Measurements from ENCODE around the gene TBC1D21. TPM values are rescaled to one million over a fixed set of nuclear protein-coding genes. Genes with fewer than 3 reads are reported as not detected.
A peak's percentile ranks its signal among the peaks of the same experiment; 100 is the strongest.

The TBC1D21 gene
- total RNA-seq, 1 donor from 2014 or later: not detected

DNA sequence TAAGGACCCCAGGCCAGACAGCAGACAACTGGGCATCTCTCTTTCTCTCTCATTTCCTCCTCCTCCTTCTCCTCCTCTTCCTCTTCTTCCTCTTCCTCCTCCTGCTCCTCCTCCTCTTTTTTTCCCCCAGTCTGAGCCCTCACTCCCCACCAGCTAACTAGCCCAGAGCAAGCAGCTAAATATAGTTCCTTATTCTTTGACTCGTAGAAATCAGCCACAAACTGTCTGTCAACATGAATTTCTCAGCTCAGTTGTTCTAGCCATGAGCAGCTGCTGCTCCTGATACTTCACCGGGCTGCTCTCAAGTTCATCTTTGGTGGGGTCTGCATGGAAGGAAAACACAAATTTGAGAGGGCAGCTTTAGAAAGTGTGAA lies 33.7 kb downstream of the TBC1D21 start:
- DNase-seq (ENCODE audit: low read depth, low spot score): no peak

DNA sequence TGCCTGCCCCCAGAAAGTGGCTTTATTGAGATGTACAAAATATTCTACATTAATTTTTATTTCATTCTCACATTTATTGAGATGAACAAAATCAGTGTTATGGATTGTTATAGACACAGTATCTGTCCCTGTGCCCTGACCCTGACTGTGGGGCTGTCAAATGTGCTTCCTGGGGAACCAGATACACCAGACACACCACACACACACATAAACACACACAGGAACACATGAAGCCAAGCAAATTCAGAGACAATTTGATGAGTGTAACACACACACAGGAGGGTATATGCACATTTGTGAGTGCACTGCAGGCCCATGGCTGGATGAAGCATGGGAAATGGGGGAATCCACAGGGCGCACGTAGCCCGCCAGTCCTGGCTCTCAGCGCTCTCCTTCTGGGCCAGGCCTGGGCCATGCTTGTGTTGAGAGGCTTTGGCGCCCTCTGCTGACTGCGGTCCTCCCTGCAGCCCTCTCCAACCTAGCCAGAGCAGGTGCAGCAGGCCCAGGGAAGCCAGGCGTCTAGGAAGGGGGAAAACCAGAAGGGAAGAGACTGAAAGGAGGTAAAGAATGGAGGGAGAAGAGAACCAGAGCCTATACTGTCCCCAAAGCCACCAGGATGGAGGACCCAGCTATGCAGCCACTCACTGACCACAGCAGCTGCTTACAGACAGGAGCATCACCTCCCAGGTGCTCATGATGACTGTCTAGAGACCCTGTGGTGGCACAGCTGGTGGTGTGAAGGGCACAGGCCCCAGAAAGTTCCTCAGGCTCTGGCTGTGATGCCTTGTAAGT lies 34.9 kb downstream of the TBC1D21 start:
- peak; percentile 15 for DNase-seq (ENCODE audit: low read depth, low spot score)

DNA sequence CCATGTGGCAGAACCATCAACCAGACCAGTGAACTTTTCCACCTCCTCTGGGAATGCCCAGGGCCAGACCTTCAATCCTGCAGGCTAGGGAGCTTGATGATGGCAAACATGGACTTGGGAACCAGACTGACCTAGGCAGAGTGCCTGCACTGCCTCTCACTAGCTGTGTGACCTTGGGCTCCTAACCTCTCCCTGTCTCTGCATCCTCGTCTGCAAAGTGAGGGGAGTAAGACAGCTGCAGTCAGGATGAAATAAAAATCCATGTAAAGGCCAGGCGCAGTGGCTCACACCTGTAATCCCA lies 35.4 kb downstream of the TBC1D21 start:
- DNase-seq (ENCODE audit: low read depth, low spot score): no peak

DNA sequence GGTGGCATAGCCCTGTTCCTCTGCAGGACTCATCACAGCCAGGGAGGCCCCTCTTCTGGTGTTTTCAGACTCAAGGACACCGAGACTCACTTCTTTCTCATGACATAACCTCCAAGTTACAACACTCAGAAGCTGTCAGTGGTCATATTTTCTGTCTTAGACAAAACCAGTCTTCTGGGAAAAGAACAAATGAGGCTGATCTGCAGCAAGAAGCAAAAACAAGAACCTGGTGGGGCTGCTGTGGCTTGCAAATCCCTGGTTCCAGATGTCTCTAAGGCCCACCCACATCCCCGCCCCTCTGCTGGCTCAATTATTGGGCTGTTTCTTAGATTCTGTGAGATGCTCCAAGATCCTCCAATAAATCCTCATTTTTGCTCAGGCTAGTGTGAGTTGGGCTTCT lies 36.3 kb downstream of the TBC1D21 start:
- DNase-seq (ENCODE audit: low read depth, low spot score): no peak

DNA sequence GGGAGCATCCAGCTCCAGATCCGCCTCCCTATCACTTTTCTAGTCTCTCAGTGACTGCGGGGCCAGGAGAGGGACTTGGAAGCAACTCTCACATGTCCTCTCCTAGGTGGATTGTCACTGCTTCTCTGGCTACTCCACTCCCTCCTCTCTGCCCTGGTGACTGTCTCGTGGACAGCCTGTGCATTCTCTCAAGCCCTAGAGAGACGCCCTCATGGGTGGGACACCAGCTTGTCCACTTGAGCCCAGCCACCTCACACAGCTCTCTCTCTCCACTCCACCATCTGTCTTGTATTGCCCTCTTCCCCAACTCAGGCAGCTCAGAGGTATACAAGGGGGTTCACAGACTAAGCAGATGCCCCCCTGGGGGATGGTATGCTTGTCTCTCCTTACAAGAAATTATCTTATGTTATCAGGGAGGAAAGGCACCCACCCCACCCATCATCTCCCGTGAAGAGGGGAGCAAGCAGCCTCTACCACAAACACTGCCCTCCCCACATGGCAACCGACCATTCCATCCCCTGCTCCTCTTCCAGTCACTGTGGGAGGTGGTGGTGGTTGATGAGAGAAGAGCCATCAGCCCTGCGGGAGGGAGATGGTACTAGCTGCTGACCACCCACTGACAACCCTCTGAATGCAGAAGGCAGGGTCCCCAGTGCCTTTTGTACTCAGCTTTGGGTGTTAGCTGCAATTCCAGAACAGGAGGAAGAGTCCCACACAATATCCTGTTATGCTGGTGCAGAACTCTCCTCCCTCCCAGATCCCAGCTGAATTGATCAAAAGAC lies 37.3 kb downstream of the TBC1D21 start:
- DNase-seq (ENCODE audit: low read depth, low spot score): no peak

DNA sequence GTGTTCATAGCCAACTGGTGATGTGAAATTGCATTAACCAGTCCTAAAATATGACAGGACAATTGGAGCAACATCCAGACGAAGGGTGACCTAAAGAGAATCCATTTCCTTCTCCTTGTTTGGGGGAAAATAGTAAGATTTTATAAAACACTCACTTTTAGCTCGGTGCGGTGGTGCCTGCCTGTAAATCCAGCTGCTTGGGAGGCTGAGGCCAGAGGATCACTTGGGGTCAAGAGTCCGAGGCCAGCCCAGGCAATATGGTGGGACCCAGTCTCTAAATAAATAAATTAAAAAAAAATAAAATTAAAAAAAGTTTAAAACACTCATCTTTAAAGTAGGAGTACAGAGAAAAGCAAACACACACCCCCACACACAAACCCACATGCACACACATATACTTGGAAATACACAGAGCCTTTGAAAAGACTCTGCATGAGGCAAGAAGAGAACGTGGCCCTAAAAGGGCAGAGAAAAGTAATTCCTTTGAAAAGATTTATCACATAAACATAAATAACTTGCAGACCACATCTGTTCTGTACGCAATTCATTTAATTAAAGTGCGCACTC lies 38.7 kb downstream of the TBC1D21 start:
- DNase-seq (ENCODE audit: low read depth, low spot score): no peak

DNA sequence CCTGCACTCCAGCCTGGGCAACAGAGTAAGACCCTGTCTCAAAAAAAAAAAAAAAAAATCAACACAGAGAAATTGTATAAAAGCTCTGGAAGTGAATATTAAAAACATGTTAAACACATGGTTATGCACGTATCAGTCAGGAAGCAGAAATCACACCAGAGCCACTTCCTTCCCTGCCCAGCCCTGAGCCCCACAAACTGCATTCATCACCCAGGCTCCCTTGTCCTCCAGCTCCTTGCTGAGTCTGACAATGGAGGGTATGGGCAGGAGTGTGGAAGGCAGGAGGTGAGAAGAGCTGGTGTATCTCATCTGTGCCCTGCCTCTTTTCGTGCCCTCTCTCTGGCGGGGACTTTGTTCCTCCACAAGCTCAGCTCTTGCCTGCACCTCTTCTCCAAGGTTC lies 40.8 kb downstream of the TBC1D21 start:
- no peak for DNase-seq (ENCODE audit: low read depth, low spot score)

DNA sequence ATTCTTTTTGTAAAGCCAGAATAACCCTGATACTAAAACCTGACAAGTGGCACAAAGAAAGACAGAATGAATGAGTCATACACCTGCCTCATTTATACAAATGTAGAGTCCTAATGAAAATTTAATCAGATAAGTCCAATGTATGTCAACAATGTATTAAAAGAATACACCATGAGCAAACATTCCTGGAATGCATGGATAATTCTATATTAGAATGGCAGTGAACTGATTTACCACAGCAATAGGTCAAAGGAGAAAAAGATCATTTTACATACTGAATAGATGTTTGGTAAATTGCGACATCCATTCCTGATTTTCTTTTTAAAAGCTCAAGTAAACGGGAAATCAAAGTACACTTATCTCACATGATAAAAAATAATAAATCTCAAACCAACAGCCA lies 41.7 kb downstream of the TBC1D21 start:
- no peak for DNase-seq (ENCODE audit: low read depth, low spot score)

DNA sequence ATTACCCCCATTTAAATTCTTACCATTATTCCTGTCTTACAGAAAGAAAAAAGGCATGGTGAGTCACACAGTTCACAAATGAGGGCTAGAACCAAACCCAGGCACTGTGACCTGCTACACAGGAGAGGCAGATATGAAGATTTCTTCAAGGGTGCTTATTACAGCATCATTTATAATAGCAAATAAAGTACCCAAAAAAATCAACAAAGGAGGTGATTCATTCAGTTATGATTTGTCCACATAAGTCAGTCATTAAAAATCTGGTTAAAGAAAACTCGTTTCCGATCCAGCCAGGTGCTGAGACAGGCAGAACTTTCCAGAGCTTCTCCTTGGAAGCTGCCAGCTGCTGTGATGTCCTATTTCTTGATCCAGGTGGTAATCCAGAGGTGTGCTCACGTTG lies 45.4 kb downstream of the TBC1D21 start:
- no peak for DNase-seq (ENCODE audit: low read depth, low spot score)

DNA sequence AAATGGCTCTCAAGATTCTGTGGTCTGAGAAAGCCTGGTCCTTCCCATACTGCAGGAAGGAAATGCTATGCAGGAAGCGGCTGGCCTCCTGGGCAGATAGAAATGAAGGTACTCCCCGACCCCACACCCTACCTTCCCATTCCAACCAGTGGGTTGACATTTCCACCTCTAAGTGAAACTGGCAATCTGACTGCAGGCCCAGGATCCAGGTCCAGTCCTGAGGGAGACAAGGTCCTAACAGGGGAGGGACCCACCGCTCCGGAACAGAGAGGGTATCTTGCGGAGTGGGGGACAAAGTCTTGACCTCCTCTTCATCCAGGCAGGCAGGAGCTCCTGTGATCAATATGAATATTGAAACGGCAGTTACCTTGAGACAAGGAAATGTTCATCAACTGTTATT lies 46.3 kb downstream of the TBC1D21 start:
- no peak for DNase-seq (ENCODE audit: low read depth, low spot score)

DNA sequence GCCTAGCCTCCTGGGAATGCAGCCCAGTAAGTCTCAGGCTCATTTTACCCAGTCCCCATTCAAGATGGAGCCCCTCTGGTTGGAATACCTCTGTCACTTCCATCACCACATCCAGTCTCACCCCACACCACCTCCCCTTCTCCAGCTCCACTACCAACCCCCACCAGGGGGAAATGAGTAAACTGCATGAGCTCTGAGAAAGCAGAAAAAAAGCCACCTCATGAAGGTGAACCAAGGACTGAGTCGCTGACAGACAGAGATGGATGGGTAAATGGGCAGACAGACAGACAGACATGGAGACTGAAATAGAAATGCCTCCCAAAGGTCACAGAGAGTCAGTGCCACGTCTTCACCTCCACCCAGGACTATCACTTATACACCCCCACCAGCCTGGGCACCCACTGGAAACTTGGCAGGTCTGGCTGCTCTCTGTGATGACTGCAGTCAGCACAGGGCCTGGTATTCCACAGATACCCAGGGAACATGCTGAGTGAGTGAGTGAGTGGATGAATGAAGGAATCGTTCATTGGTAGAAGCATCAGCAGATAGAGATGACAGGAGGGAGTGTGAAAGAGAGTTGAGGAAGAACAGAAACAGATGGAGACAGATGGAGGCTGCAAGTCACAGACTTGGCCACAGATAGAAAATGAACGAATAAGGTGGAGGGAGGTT lies 48.0 kb downstream of the TBC1D21 start:
- no peak for DNase-seq (ENCODE audit: low read depth, low spot score)

DNA sequence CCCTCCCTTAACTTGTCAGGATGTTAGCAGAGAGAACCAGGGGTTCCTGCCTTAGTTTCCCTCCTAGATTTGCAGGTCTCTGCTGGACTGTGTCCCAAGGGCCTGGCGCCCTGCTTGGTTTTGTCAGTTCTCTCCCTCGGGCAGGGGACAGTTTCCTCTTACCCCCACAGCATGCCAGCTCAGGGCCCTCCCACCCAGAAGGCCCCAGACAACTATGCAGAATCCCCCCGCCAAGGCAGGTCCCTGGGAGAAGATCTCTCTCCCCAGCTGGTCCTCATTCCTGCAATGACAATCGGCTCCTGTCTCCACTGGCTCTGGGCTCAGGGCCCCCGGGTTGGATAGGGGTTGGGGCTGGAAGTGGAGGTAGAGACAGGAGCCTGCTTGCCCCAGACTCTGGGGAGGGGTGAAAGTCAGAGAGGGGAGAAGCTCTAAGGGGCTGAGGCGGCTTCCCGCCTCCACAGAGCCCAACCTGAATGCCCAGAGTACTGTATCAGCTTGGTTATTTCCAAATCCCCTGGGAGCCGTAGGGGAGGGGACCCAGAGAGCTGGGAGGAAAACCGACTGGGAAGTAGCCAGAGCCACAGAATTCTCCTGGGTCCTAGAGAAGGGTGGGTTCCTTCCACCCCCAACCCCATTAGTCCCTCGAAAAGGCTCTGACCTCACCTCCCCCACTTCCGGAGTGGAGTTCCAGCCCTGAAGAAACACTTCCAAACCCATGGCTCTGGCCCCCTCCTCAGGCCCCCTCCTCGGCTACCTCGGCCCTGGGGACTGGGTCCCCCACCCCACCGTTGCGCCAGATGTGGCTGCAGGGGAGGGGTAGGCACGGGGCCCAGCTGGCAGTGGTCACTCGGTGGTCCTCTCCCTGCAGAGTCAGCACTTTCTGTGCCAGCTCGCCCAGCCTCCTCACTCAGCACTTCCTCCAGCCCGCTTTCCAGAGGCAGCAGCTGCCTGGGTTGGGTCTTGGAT lies 49.1 kb downstream of the TBC1D21 start:
- DNase-seq (ENCODE audit: low read depth, low spot score): no peak

DNA sequence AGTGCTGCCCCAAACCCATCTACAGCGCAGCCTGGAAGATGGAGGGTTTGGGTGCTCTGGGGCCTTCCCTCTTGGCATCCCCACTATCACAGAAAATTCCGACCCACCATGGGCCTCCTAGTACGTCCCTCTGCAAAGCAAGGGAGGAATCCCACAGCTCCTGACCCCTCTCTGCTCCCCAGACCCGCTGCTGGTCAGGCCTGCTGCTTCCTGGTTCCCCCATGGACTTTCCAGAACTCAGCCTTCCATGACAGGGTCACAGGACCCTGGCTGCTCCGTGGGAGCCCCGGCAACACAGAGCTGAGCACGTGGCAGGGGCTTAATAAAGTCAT lies 49.8 kb downstream of the TBC1D21 start:
- no peak for DNase-seq (ENCODE audit: low read depth, low spot score)

DNA sequence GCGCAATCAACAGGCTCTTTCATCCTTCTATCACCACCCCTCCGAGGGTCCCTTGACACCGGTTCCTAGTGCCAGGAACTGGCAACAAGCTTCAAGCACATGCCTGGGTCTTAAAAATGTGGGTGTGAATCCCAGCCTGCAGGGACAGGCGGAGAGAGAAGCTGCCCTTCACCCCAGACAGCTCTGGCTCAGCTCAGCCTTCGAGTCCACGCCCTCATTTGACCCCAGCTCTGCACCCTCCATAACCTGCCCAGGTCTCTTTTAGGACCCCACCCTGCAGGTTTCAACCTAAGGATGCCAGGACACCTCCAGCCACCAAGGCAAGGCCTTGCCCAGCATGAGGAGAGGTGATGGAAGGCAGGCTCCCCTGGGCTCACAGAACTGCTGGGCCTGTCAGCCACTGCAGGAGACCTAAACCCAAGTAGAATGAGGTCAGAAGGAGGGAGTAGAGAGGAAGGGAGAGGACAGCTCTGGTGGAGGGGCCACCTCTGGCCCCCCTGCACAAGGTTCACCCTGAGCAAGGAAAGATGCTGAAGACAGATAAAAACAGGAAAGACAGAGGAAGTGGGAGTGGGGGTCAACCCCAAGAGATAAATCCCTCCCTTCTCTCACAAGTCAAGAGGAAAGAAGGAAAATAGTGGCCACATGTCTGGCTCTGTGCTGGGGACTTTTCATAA lies 50.3 kb downstream of the TBC1D21 start:
- no peak for DNase-seq (ENCODE audit: low read depth, low spot score)

DNA sequence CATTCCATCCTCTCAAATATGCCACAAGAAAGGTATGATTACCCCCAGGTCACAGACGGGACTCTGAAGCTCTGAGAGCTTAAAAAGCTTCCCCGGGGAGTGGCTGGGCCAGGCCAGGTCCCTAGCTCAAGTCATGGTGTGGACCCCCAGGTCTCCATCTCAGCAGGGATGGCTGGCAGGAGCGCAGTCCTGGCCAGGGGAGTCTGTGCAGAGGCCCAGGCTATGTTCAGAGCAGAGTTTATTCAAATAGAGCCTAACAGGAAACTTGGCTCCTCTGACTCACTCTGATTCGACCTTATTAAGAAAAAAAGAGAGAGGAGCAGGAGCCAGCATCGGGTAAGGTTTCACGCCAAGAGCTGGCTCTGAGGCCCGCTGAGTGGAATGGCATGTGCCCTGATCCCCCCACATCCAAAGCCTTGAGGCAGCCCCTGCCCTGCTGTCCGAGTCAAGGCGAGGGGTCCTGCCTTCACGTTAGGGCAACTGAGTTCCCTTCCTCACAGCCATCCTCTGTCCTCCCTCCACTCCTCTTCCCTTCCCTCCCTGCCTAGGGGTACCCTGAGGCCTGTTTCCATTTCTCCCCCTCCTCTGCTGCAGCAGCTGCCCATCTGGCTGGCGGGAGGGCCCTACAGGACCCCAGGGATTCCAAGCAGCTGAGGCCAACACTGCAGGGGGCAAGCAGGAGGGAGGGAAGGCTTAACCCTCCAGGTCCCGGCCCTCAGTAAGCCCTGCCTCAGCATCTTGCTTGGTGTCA lies 51.0 kb downstream of the TBC1D21 start:
- peak; percentile 50 for DNase-seq (ENCODE audit: low read depth, low spot score)

DNA sequence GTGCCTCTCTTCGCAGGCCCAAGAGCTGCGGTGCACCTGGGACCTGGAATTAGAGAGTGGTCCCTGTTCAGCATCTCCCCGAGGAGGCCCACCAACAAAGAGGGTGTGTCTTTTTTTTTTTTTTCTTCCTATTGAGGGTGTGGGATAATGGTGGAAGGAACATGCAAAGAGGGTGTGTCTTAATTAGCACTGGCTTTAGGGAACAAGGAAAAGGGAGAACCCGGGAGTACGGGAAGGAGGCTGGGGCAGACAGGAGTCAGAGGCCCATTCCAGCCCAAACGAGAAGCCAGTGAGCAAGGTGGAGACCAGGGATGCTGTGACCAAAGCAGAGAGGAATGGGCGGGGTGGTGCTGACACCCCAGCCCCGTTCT lies 52.5 kb downstream of the TBC1D21 start:
- DNase-seq (ENCODE audit: low read depth, low spot score): no peak

DNA sequence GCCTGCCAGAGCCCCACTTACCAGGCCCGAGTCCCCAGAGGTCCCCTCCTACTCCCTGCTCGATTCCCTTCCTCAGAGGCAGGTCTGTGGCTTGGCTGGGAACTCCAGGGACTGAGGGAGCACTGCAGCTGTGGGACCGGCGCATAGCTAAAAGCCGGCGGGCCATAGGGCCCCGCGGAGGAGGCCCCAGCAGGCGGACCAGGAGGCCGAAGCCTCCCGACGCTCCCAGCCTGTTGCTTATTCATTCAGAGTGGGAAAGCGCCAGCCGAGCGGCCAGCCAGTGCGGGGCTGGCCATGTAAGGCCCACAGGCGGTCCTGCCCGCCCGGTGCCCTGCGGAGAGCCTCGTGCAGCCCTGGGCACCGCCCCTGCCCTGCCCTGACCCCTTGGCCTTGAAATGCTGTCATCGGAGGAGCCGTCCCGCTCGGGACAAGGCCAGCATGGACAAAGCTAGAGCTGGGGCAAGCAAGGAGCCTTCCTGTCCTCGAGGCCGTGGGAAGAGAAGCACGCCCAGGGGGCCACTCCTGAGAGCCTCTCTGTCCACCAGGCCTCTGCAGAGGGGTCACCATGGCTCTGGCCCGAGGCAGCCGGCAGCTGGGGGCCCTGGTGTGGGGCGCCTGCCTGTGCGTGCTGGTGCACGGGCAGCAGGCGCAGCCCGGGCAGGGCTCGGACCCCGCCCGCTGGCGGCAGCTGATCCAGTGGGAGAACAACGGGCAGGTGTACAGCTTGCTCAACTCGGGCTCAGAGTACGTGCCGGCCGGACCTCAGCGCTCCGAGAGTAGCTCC lies 53.0 kb downstream of the TBC1D21 start, which contains the start of gene LOXL1:
TSS of gene LOXL1 (plus strand) at position 244 of the 784 bp plus-strand sequence. CDS start at position 566, 322 bp downstream.
- DNase-seq (ENCODE audit: low read depth, low spot score): peak; percentile 19

DNA sequence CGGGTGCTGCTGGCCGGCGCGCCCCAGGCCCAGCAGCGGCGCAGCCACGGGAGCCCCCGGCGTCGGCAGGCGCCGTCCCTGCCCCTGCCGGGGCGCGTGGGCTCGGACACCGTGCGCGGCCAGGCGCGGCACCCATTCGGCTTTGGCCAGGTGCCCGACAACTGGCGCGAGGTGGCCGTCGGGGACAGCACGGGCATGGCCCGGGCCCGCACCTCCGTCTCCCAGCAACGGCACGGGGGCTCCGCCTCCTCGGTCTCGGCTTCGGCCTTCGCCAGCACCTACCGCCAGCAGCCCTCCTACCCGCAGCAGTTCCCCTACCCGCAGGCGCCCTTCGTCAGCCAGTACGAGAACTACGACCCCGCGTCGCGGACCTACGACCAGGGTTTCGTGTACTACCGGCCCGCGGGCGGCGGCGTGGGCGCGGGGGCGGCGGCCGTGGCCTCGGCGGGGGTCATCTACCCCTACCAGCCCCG lies 53.7 kb downstream of the TBC1D21 start:
- DNase-seq (ENCODE audit: low read depth, low spot score): no peak
